ENCODE results near the gene ESRRG.

The ESRRG gene

DNA sequence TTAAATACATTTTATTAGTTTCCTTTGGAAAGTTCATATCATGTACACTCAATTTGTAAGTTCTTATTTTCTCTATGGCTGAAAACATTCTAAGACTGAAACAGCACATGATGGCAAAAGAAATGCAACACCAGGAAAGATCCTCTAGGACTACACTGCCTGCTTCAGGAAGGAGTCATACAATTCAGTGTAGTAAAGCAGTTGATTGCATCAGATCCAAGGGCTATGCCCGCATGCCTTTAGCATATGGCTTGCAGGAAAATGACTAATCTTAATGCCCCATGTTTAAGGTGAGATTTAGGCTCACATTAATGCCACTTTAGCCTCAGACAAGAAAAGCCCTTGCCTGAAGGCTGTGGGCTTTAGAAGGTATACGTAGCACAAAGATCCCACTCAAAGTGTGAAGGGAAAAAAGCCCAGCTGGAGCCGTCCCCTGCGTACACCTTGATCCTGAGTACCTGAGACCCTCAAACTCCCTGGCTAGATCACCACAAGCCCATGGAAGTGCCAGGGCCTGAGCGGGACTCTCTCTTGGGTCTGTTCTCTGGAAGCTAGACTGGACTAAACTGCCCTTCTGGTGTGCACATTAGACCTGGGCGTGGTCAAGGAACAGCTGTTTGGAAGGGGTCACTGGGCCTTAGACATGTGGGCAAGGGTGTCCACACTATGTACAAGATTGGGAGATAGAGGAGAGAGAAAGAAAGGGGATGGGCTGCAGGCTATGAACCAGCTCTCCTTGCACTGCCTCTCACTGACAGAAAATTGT, 52.9 kb downstream of the ESRRG start:
- CTCF ChIA-PET: no interaction called here

GRCh38 chr1:216666441-216666840, 56.8 kb downstream of the ESRRG start:
- H3K4me3 ChIP-seq (ENCODE audit: low read depth, low read length): no peak overlapping the region
- TF ChIP-seq, protein P1, sequence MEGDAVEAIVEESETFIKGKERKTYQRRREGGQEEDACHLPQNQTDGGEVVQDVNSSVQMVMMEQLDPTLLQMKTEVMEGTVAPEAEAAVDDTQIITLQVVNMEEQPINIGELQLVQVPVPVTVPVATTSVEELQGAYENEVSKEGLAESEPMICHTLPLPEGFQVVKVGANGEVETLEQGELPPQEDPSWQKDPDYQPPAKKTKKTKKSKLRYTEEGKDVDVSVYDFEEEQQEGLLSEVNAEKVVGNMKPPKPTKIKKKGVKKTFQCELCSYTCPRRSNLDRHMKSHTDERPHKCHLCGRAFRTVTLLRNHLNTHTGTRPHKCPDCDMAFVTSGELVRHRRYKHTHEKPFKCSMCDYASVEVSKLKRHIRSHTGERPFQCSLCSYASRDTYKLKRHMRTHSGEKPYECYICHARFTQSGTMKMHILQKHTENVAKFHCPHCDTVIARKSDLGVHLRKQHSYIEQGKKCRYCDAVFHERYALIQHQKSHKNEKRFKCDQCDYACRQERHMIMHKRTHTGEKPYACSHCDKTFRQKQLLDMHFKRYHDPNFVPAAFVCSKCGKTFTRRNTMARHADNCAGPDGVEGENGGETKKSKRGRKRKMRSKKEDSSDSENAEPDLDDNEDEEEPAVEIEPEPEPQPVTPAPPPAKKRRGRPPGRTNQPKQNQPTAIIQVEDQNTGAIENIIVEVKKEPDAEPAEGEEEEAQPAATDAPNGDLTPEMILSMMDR (IDR thresholded peaks at IDR 0.05; ENCODE audit: insufficient read depth, low read length, missing control alignments): no peak
- ChIA-PET CTCF (no interaction called here), POLR2A (no interaction called here)
- DNase-seq (ENCODE audit: low read depth, low spot score): no peak

More for the DNA sequence above, 52.9 kb downstream of the ESRRG start:
- POLR2A ChIA-PET: no interaction called here
- DNase-seq (ENCODE audit: low read depth, low spot score): no peak
- TF ChIP-seq, protein P1 (IDR thresholded peaks at IDR 0.05; ENCODE audit: insufficient read depth, low read length, missing control alignments): no peak
- H3K4me3 ChIP-seq (ENCODE audit: low read depth, low read length): no peak overlapping the region

- no peak for DNase-seq (ENCODE audit: low read depth, low spot score)
- ChIA-PET CTCF (no interaction called here), POLR2A (no interaction called here)
- no peak overlapping the region for H3K4me3 ChIP-seq (ENCODE audit: low read depth, low read length)
- TF ChIP-seq, protein P1 (IDR thresholded peaks at IDR 0.05; ENCODE audit: insufficient read depth, low read length, missing control alignments): no peak
Measured at GRCh38 chr1:216665856-216666255, 57.4 kb downstream of the ESRRG start.

DNA sequence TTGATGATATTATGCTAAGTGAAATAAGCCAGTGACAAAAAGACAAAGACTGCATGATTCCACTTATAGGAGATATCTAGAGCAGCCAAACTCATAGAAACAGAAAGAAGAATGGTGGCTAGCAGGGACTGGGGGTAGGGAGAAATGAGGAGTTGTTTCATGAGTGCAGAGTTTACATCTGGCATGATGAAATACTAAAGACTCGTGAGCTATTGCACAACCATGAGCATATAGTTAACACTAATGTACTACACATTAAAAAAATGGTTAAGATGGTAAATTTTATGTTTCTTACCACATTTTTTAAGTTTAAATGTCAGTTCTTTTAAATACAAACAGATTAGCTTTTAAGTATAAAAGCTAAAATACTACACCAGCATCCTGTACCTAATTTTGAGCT, 57.8 kb downstream of the ESRRG start:
- no peak overlapping the region for H3K4me3 ChIP-seq (ENCODE audit: low read depth, low read length)
- ChIA-PET CTCF (no interaction called here), POLR2A (no interaction called here)
- no peak for DNase-seq (ENCODE audit: low read depth, low spot score)
- TF ChIP-seq, protein P1 (IDR thresholded peaks at IDR 0.05; ENCODE audit: insufficient read depth, low read length, missing control alignments): no peak

GRCh38 chr1:216662681-216663080, 60.5 kb downstream of the ESRRG start:
- ChIA-PET CTCF (no interaction called here), POLR2A (no interaction called here)
- no peak for DNase-seq (ENCODE audit: low read depth, low spot score)
- TF ChIP-seq, protein P1 (IDR thresholded peaks at IDR 0.05; ENCODE audit: insufficient read depth, low read length, missing control alignments): no peak
- H3K4me3 ChIP-seq (ENCODE audit: low read depth, low read length): no peak overlapping the region

- no peak overlapping the region for H3K4me3 ChIP-seq (ENCODE audit: low read depth, low read length)
- POLR2A ChIA-PET: no interaction called here
- DNase-seq (ENCODE audit: low read depth, low spot score): no peak
- CTCF ChIA-PET: no interaction called here
- TF ChIP-seq, protein P1 (IDR thresholded peaks at IDR 0.05; ENCODE audit: insufficient read depth, low read length, missing control alignments): no peak
Measured at GRCh38 chr1:216660561-216660960, 62.7 kb downstream of the ESRRG start.

Data from AG04449 (cell line).